Liver (tissue), 9 donors: ENCODE data around the gene EXOC6B. TPM values are rescaled to one million over a fixed set of nuclear protein-coding genes. Genes with fewer than 3 reads are reported as not detected.

ENCODE experiments used
- DNase-seq: peaks from one replicate; pipeline ENCODE4 v3.0.0-alpha.2; 2017; ENCODE audit warnings: low spot score
- H3K27ac ChIP-seq, 2 donors: one replicate each; pipeline ENCODE4 v1.7.0; 2013; ENCODE audit warnings: inconsistent platforms in 2 of 2, low read length in 2 of 2, control low read depth in 1 of 2, low read depth in 1 of 2, mild to moderate bottlenecking in 1 of 2
- H3K27me3 ChIP-seq, 4 donors: one replicate each; pipeline versions ENCODE4 v1.6.1 to v1.7.0; 2013; ENCODE audit warnings: low read length in 3 of 4, inconsistent platforms in 1 of 4, mild to moderate bottlenecking in 1 of 4, moderate library complexity in 1 of 4; ENCODE audit not compliant: control insufficient read depth in 4 of 4, insufficient read depth in 4 of 4
- H3K36me3 ChIP-seq, 4 donors: one replicate each; pipeline versions ENCODE4 v1.6.1 to v1.7.0; 2013; ENCODE audit warnings: low read length in 3 of 4, mild to moderate bottlenecking in 3 of 4, low read depth in 1 of 4, moderate library complexity in 1 of 4; ENCODE audit not compliant: control insufficient read depth in 4 of 4, insufficient read depth in 3 of 4
- H3K4me1 ChIP-seq, 4 donors: one replicate each; pipeline versions ENCODE4 v1.6.1 to v1.7.0; 2013; ENCODE audit warnings: low read length in 3 of 4, mild to moderate bottlenecking in 3 of 4, moderate library complexity in 1 of 4; ENCODE audit not compliant: control insufficient read depth in 4 of 4, insufficient read depth in 4 of 4
- H3K4me3 ChIP-seq, 3 donors: one replicate each; pipeline versions ENCODE4 v1.6.1 to v1.7.0; 2013; ENCODE audit warnings: low read length in 3 of 3, control low read depth in 1 of 3, low read depth in 1 of 3, mild to moderate bottlenecking in 1 of 3
- H3K9ac ChIP-seq, 2 donors: one replicate each; pipeline ENCODE4 v1.7.0; 2013; ENCODE audit warnings: low read length in 2 of 2, mild to moderate bottlenecking in 2 of 2, moderate library complexity in 2 of 2, control low read depth in 1 of 2, low read depth in 1 of 2
- H3K9me3 ChIP-seq, 4 donors: one replicate each; pipeline versions ENCODE4 v1.6.1 to v1.7.0; 2013; ENCODE audit warnings: low read length in 3 of 4; ENCODE audit not compliant: control insufficient read depth in 4 of 4
- EGR1 ChIP-seq, 2 donors: IDR thresholded peaks; 2 replicates each; pipeline ENCODE4 v1.6.1; 2016 to 2018; ENCODE audit warnings: antibody characterized with exemption in 2 of 2, low read depth in 2 of 2
- FOXA2 ChIP-seq: IDR thresholded peaks from 2 replicates; pipeline ENCODE4 v1.6.1; 2016; ENCODE audit warnings: antibody characterized with exemption
- HNF4A ChIP-seq, 2 donors: conservative IDR thresholded peaks; 2 replicates each; pipeline ENCODE4 v1.6.1; 2016; ENCODE audit warnings: antibody characterized with exemption in 2 of 2, mild to moderate bottlenecking in 2 of 2
- HNF4G ChIP-seq: IDR thresholded peaks from 2 replicates; pipeline ENCODE4 v1.6.1; 2016; ENCODE audit warnings: antibody characterized with exemption
- JUND ChIP-seq, 2 donors: IDR thresholded peaks; 2 replicates each; pipeline ENCODE4 v1.6.1; 2016; ENCODE audit warnings: antibody characterized with exemption in 2 of 2
- NR2F2 ChIP-seq: IDR thresholded peaks from 2 replicates; pipeline ENCODE4 v1.6.1; 2016; ENCODE audit warnings: antibody characterized with exemption
- RAD21 ChIP-seq, 2 donors: IDR thresholded peaks; 2 replicates each; pipeline ENCODE4 v1.6.1; 2016; ENCODE audit warnings: antibody characterized with exemption in 2 of 2, mild to moderate bottlenecking in 2 of 2
- RXRA ChIP-seq, 2 donors: IDR thresholded peaks; 2 replicates each; pipeline ENCODE4 v1.6.1; 2017 to 2018; ENCODE audit warnings: antibody characterized with exemption in 2 of 2, mild to moderate bottlenecking in 1 of 2
- SP1 ChIP-seq: IDR thresholded peaks from 2 replicates; pipeline ENCODE4 v1.6.1; 2018; ENCODE audit warnings: antibody characterized with exemption, mild to moderate bottlenecking
- TAF1 ChIP-seq: conservative IDR thresholded peaks from 2 replicates; pipeline ENCODE4 v1.6.1; 2016; ENCODE audit warnings: antibody characterized with exemption, mild to moderate bottlenecking
- YY1 ChIP-seq: IDR thresholded peaks from 2 replicates; pipeline ENCODE4 v1.6.1; 2016; ENCODE audit warnings: antibody characterized with exemption, mild to moderate bottlenecking
- WGBS: extraction: QIAGEN DNeasy Blood & Tissue Kit; methylation state at CpG from one replicate; pipeline ENCODE4 v1.1.7; 2013; 5-methylcytosine and 5-hydroxymethylcytosine counted together
- polyA plus RNA-seq, 2 donors: library from polyadenylated mRNA; stranded (reverse) in 1 of 2; unstranded in 1 of 2; fragments of 200-250 nt in 1 of 2; fragments of >200 nt in 1 of 2; fragmentation: Nextera tagmentation in 1 of 2; extraction: Ambion mirVana in 1 of 2; gene quantifications; one replicate each; pipeline versions ENCODE4 v1.2.1 to v1.2.3, GENCODE V29; 2013 to 2015
- total RNA-seq, 2 donors: library from RNA; depleted of rRNA; stranded (reverse); fragments of >200 nt; gene quantifications; one replicate each; pipeline ENCODE4 v1.2.3, GENCODE V29; 2014
- TF ChIP-seq, protein P1 (sequence below): IDR thresholded peaks from 2 replicates; pipeline ENCODE4 v1.6.1; 2016; ENCODE audit warnings: antibody characterized with exemption, mild to moderate bottlenecking
- TF ChIP-seq, protein P2 (sequence below): IDR thresholded peaks from 2 replicates; pipeline ENCODE4 v1.6.1; 2016; ENCODE audit warnings: antibody characterized with exemption
- TF ChIP-seq, protein P3 (sequence below): IDR thresholded peaks from 2 replicates; pipeline ENCODE4 v1.6.1; 2016; ENCODE audit warnings: antibody characterized with exemption
- donor health status: healthy.
- donor health status: healthy.
- donor health status: healthy.
- donor health status: healthy.
- donor health status: healthy.

EXOC6B gene
- total and polyA plus RNA-seq, 4 donors, result 1.7 to 9.5 (median 5.5) TPM

DNA sequence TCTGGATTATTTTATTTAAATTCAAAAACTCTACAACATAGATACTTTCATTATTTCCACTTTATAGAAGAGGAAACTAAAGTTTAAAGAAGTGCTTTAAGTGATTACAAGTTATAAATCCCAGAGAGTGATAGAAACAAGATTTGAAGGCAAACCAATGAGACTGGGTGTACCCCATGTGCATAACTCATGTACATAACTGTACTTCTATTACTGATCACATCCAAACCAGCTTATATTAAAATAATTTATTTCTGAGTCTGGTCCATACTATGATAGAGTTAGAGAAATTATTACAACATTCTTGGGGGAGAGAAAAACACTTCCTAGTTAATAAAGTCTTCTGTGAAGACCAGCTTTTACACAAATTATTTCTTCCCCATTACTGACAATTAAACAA lies 221.4 kb downstream of the EXOC6B start:
- TF ChIP-seq, protein P1, sequence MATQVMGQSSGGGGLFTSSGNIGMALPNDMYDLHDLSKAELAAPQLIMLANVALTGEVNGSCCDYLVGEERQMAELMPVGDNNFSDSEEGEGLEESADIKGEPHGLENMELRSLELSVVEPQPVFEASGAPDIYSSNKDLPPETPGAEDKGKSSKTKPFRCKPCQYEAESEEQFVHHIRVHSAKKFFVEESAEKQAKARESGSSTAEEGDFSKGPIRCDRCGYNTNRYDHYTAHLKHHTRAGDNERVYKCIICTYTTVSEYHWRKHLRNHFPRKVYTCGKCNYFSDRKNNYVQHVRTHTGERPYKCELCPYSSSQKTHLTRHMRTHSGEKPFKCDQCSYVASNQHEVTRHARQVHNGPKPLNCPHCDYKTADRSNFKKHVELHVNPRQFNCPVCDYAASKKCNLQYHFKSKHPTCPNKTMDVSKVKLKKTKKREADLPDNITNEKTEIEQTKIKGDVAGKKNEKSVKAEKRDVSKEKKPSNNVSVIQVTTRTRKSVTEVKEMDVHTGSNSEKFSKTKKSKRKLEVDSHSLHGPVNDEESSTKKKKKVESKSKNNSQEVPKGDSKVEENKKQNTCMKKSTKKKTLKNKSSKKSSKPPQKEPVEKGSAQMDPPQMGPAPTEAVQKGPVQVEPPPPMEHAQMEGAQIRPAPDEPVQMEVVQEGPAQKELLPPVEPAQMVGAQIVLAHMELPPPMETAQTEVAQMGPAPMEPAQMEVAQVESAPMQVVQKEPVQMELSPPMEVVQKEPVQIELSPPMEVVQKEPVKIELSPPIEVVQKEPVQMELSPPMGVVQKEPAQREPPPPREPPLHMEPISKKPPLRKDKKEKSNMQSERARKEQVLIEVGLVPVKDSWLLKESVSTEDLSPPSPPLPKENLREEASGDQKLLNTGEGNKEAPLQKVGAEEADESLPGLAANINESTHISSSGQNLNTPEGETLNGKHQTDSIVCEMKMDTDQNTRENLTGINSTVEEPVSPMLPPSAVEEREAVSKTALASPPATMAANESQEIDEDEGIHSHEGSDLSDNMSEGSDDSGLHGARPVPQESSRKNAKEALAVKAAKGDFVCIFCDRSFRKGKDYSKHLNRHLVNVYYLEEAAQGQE, result no peak
- TF ChIP-seq JUND (IDR thresholded peaks at IDR 0.05), result no peak
- TF ChIP-seq HNF4A (conservative IDR thresholded peaks at IDR 0.05), result no peak
- no peak for TF ChIP-seq HNF4G
- TF ChIP-seq YY1, result no peak
- no peaks in the 10 kb centered on the region for H3K4me1 ChIP-seq
- no peak overlapping the region for H3K9ac ChIP-seq
- H3K36me3 ChIP-seq, result no peaks in the 10 kb centered on the region
- no peak overlapping the region for H3K27ac ChIP-seq
- no peaks in the 10 kb centered on the region for H3K27me3 ChIP-seq
- no peaks in the 10 kb centered on the region for H3K9me3 ChIP-seq
- DNase-seq, result no peak
- no peak overlapping the region for H3K4me3 ChIP-seq

DNA sequence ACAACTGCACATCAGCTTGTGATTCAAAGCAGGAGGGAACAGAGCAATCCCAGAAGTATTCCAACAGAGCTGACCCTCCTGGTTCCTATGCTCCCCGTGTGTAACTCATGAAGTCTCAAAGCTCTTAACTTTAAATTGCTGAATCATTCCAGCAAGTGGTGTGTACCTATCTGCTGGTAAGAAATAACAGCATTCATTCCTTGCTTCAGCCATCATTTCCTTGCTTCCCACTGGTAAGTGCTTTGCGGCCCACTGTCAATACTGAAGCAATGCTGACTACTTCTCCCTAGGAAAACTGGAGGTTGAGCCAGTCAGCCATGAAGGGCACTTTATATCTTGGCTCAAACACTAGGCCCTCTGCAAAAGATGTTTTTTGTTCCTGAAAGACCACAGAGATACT lies 222.4 kb downstream of the EXOC6B start:
- Histone ChIP-seq H3K4me1 (no peaks in the 10 kb centered on the region), H3K27me3 (no peaks in the 10 kb centered on the region), H3K9ac (no peak overlapping the region), H3K36me3 (no peaks in the 10 kb centered on the region), H3K27ac (no peak overlapping the region), H3K4me3 (no peak overlapping the region), H3K9me3 (no peaks in the 10 kb centered on the region)
- WGBS, result 94% methylated on average over 2 of the region's 2 CpGs
- TF ChIP-seq, protein P1, result no peak
- TF ChIP-seq NR2F2 (no peak), YY1 (no peak), JUND (IDR thresholded peaks at IDR 0.05) (no peak), FOXA2 (no peak), TAF1 (no peak), RXRA (IDR thresholded peaks at IDR 0.05) (no peak), RAD21 (IDR thresholded peaks at IDR 0.05) (no peak), EGR1 (IDR thresholded peaks at IDR 0.05; ENCODE audit: low read depth in 2 of 2) (no peak), SP1 (no peak), HNF4G (no peak)
- TF ChIP-seq, protein P2, sequence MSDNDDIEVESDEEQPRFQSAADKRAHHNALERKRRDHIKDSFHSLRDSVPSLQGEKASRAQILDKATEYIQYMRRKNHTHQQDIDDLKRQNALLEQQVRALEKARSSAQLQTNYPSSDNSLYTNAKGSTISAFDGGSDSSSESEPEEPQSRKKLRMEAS, result no peak
- TF ChIP-seq, protein P3, sequence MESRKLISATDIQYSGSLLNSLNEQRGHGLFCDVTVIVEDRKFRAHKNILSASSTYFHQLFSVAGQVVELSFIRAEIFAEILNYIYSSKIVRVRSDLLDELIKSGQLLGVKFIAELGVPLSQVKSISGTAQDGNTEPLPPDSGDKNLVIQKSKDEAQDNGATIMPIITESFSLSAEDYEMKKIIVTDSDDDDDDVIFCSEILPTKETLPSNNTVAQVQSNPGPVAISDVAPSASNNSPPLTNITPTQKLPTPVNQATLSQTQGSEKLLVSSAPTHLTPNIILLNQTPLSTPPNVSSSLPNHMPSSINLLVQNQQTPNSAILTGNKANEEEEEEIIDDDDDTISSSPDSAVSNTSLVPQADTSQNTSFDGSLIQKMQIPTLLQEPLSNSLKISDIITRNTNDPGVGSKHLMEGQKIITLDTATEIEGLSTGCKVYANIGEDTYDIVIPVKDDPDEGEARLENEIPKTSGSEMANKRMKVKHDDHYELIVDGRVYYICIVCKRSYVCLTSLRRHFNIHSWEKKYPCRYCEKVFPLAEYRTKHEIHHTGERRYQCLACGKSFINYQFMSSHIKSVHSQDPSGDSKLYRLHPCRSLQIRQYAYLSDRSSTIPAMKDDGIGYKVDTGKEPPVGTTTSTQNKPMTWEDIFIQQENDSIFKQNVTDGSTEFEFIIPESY, result no peak
- no peak for DNase-seq
